KMS-11 (cell line): Measurements from ENCODE around the gene SLC28A3.

Source experiments
- H2AFZ ChIP-seq: fragments of 200-600 bp; sonication (generic); 2 replicates; pipeline ENCODE4 v1.6.1; 2016; ENCODE audit warnings: antibody characterized with exemption, mixed run types, low read depth
- H3K27ac ChIP-seq: fragments of 200-600 bp; sonication (generic); 2 replicates; pipeline ENCODE4 v1.6.1; 2016; ENCODE audit warnings: mild to moderate bottlenecking, mixed run types
- H3K27me3 ChIP-seq: fragments of 200-600 bp; sonication (generic); 2 replicates; pipeline ENCODE4 v1.6.1; 2017; ENCODE audit warnings: mild to moderate bottlenecking, low read depth, mixed run types, moderate library complexity; ENCODE audit not compliant: insufficient read depth
- H3K36me3 ChIP-seq: fragments of 200-600 bp; sonication (generic); 2 replicates; pipeline ENCODE4 v1.6.1; 2017; ENCODE audit warnings: mild to moderate bottlenecking, mixed run types; ENCODE audit not compliant: insufficient read depth
- H3K4me1 ChIP-seq: fragments of 200-600 bp; sonication (generic); 2 replicates; pipeline ENCODE4 v1.6.1; 2016; ENCODE audit warnings: mild to moderate bottlenecking, low read depth, mixed run types; ENCODE audit not compliant: poor library complexity, severe bottlenecking
- H3K4me2 ChIP-seq: fragments of 200-600 bp; sonication (generic); 2 replicates; pipeline ENCODE4 v1.7.0; 2016; ENCODE audit warnings: mild to moderate bottlenecking, mixed run types
- H3K4me3 ChIP-seq: fragments of 200-600 bp; sonication (generic); IDR thresholded peaks from 2 replicates; pipeline ENCODE4 v1.6.1; 2017; ENCODE audit warnings: low read depth, low read length, mixed read lengths; ENCODE audit not compliant: insufficient read depth
- H3K79me2 ChIP-seq: fragments of 200-600 bp; sonication (generic); 2 replicates; pipeline ENCODE4 v1.6.1; 2016; ENCODE audit warnings: low read depth, mixed run types; ENCODE audit not compliant: insufficient read depth
- H3K9ac ChIP-seq: fragments of 200-600 bp; sonication (generic); 2 replicates; pipeline ENCODE4 v1.6.1; 2016; ENCODE audit warnings: mild to moderate bottlenecking, mixed run types
- H4K20me1 ChIP-seq: fragments of 200-600 bp; sonication (generic); 2 replicates; pipeline ENCODE4 v1.6.1; 2016; ENCODE audit warnings: mild to moderate bottlenecking, mixed run types; ENCODE audit not compliant: insufficient read depth
- TF ChIP-seq, protein P1 (sequence below): fragments of 200-600 bp; sonication (generic); conservative IDR thresholded peaks from 2 replicates; pipeline ENCODE4 v1.6.1; 2017; ENCODE audit warnings: low read depth, mild to moderate bottlenecking, antibody characterized with exemption, low read length, moderate library complexity, mixed read lengths

SLC28A3 gene

DNA sequence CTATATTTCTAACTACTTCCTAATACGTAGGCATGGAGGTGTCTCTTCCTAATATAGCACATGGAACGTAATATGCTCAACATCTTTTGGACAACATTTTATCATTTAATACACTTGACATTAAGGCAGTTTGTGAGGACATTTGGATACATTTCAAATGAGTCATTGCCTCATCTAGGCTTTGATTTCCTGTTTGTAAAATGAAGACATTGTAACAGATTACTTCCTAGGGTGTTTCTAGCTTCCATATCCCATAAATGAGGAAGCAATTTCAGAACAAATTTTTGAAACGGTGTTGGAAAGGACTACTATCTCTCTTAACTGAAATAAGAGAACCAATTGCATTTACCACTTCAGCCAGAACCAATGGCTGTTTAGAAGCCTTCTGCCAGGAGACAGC lies 38.7 kb downstream of the SLC28A3 start:
- Histone ChIP-seq H3K27me3 (no peaks in the 10 kb centered on the region), H3K4me3 (no peak overlapping the region), H3K36me3 (no peaks in the 10 kb centered on the region), H4K20me1 (no peaks in the 10 kb centered on the region), H2AFZ (no peak overlapping the region), H3K4me2 (no peak overlapping the region), H3K27ac (no peak overlapping the region), H3K4me1 (peaks cover 3% of the 10 kb centered on the region), H3K9ac (no peak overlapping the region), H3K79me2 (no peaks in the 10 kb centered on the region)
- TF ChIP-seq, protein P1, sequence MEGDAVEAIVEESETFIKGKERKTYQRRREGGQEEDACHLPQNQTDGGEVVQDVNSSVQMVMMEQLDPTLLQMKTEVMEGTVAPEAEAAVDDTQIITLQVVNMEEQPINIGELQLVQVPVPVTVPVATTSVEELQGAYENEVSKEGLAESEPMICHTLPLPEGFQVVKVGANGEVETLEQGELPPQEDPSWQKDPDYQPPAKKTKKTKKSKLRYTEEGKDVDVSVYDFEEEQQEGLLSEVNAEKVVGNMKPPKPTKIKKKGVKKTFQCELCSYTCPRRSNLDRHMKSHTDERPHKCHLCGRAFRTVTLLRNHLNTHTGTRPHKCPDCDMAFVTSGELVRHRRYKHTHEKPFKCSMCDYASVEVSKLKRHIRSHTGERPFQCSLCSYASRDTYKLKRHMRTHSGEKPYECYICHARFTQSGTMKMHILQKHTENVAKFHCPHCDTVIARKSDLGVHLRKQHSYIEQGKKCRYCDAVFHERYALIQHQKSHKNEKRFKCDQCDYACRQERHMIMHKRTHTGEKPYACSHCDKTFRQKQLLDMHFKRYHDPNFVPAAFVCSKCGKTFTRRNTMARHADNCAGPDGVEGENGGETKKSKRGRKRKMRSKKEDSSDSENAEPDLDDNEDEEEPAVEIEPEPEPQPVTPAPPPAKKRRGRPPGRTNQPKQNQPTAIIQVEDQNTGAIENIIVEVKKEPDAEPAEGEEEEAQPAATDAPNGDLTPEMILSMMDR = no peak

DNA sequence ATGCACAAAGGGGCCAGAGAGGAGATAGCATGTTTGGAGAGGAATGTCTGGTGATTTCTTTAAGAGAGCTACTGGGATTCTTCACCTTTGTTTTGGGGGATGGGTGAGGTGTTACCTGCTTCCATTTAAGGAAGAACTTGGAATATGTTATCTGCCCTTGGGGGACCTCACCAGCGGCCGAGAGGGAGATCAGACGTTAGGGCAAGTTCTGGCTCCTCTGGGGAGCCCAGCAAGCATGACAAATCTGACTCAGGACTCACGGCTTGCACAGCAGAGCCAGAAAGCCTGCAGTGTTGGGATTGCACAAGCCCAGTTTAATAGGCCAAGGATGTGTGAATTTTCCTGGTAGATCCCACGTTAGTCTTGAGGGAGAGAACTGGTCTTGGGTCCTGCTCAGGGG lies 40.3 kb downstream of the SLC28A3 start:
- H3K79me2 ChIP-seq = no peaks in the 10 kb centered on the region
- TF ChIP-seq, protein P1 = no peak
- no peaks in the 10 kb centered on the region for H3K27me3 ChIP-seq
- no peak overlapping the region for H3K9ac ChIP-seq
- no peak overlapping the region for H3K4me2 ChIP-seq
- H3K4me3 ChIP-seq = no peak overlapping the region
- H4K20me1 ChIP-seq = no peaks in the 10 kb centered on the region
- no peaks in the 10 kb centered on the region for H3K36me3 ChIP-seq
- peaks cover 18% of the 10 kb centered on the region for H3K4me1 ChIP-seq
- H3K27ac ChIP-seq = no peak overlapping the region
- H2AFZ ChIP-seq = no peak overlapping the region

DNA sequence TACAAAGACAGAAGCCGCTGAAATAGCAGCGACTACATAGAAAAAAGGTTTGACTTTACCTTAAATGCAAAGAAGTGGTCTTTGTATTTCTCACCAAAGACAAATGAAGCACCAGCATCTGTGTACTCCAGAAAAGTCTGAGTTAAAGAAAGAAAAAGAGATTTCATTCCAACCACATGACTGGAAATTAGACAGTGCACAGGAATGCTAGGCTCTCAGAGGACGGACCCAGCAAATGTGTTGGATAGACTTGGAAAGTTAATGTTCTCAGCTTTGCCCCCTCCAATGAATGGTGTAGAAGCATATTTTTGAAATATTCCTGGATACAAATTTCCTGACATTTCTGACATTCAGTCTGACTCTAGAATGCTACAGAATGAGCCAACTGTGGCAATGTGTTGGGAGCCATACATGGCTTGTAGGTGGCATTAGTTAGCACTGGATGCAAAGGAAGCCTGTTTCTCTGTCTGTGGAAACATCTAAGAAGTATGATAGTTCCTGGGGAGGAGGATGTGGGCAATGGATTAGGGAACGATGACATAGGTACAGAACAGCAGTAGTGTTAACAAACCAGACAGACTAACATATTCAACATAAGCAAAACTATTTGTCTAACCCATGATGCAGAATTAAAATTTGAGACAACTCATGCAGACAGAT lies 43.3 kb downstream of the SLC28A3 start:
- Histone ChIP-seq H3K4me1 (peaks cover 38% of the 10 kb centered on the region), H3K4me2 (no peak overlapping the region)

DNA sequence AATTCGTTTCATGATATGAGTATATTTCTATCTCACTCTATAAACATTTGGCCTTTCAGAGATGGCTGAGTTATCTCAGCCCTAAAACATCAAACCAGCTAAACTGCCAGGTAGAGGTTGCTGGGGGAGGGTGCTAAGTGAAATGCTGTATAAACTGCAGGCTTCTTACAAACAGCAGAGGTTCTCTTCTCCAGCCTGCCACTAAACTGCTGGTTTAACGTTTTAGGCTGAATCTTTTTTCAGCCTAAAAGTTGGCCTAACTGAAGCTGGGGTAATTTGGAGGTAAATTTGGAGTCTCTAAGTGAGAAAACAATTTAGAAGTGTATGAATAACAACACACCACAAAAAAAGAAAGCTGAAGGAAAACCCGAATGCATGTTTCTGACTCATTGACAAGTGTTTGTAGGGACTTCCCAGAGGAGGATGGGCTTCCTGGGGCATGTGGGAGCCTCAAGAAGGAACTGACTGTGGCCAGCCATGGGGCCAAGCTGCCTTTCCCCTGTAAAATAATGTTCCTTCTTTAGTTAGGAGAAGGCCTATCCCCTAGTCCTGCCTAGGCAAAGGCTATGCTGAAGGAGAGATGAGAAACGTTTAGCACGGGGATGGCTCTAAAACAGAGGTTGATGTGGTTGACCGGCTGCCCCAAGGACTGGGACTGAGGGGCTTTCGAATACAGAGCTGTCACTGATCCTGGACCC lies 44.3 kb downstream of the SLC28A3 start:
- Histone ChIP-seq H3K4me3 (no peak overlapping the region), H3K4me2 (peak overlapping the region; percentile 68), H3K27ac (peak overlapping the region; percentile 71), H3K9ac (peak overlapping the region; percentile 43; the same call in 1 of the 2 replicates), H3K4me1 (peaks cover 38% of the 10 kb centered on the region), H3K27me3 (no peaks in the 10 kb centered on the region), H3K36me3 (no peaks in the 10 kb centered on the region), H2AFZ (peak overlapping the region; percentile 73), H4K20me1 (no peaks in the 10 kb centered on the region), H3K79me2 (no peaks in the 10 kb centered on the region)
- TF ChIP-seq, protein P1 = no peak

More for the DNA sequence above, 43.3 kb downstream of the SLC28A3 start:
- H3K27me3 ChIP-seq = no peaks in the 10 kb centered on the region
- no peaks in the 10 kb centered on the region for H3K36me3 ChIP-seq
- H4K20me1 ChIP-seq = no peaks in the 10 kb centered on the region
- H3K4me3 ChIP-seq = no peak overlapping the region
- TF ChIP-seq, protein P1 = no peak
- H3K9ac ChIP-seq = no peak overlapping the region
- H3K79me2 ChIP-seq = no peaks in the 10 kb centered on the region
- H2AFZ ChIP-seq = no peak overlapping the region; the same call in 1 of the 2 replicates
- no peak overlapping the region for H3K27ac ChIP-seq
